Measurements from ENCODE around the gene TMEM38B.

The TMEM38B gene

GRCh38 chr9:105822814-105823213 lies 128.5 kb downstream of the TMEM38B start:
- no peak for DNase-seq (ENCODE audit: low read depth)
- no peak for TF ChIP-seq CTCF (IDR thresholded peaks at IDR 0.05; ENCODE audit: low read depth, low read length, missing control alignments)
- in situ Hi-C loops (cut with HindIII; ENCODE audit: low sequenced_read_pairs), result no loop called here
- no peak overlapping the region for H3K4me3 ChIP-seq (ENCODE audit: low read depth, low read length)

Data from astrocyte of the cerebellum (primary cell).